MM.1S (cell line): ENCODE results near the gene FAM53A.
A peak's percentile ranks its signal among the peaks of the same experiment; 100 is the strongest.

ENCODE experiments used
- DNase-seq: peaks from one replicate; pipeline ENCODE4 v3.0.0-alpha.2; 2015
- H2AFZ ChIP-seq: fragments of 300-600 bp; sonication (generic); 2 replicates; pipeline ENCODE4 v1.6.0; 2016; ENCODE audit warnings: antibody characterized with exemption, low read length
- H3F3A ChIP-seq: fragments of 300-600 bp; sonication (generic); 2 replicates; pipeline ENCODE4 v1.6.1; 2016; ENCODE audit warnings: mild to moderate bottlenecking, antibody characterized with exemption, low read length, moderate library complexity, mixed read lengths; ENCODE audit not compliant: insufficient read depth
- H3K27ac ChIP-seq: fragments of 300-600 bp; sonication (generic); 2 replicates; pipeline ENCODE4 v1.5.1; 2016; ENCODE audit warnings: mild to moderate bottlenecking, low read length
- H3K27me3 ChIP-seq: fragments of 300-600 bp; sonication (generic); replicated peaks from 2 replicates; pipeline ENCODE4 v1.6.0; 2016; ENCODE audit warnings: low read length; ENCODE audit not compliant: insufficient read depth
- H3K36me3 ChIP-seq: fragments of 300-600 bp; sonication (generic); replicated peaks from 2 replicates; pipeline ENCODE4 v1.6.1; 2016; ENCODE audit warnings: mild to moderate bottlenecking, low read length, mixed read lengths; ENCODE audit not compliant: insufficient read depth
- H3K4me1 ChIP-seq: fragments of 300-600 bp; sonication (generic); 2 replicates; pipeline ENCODE4 v1.6.1; 2016; ENCODE audit warnings: low read length, mixed read lengths
- H3K4me2 ChIP-seq: fragments of 300-600 bp; sonication (generic); 2 replicates; pipeline ENCODE4 v1.6.0; 2016; ENCODE audit warnings: low read depth, low read length
- H3K4me3 ChIP-seq: fragments of 300-600 bp; sonication (generic); 2 replicates; pipeline ENCODE4 v1.5.1; 2016; ENCODE audit warnings: low read length, mixed read lengths
- H3K79me2 ChIP-seq: fragments of 300-600 bp; sonication (generic); 2 replicates; pipeline ENCODE4 v1.6.1; 2016; ENCODE audit warnings: mixed run types, low read length, mixed read lengths
- H3K9ac ChIP-seq: fragments of 300-600 bp; sonication (generic); 2 replicates; pipeline ENCODE4 v1.6.1; 2016; ENCODE audit warnings: low read length, mixed read lengths
- H3K9me2 ChIP-seq: fragments of 300-600 bp; sonication (generic); replicated peaks from 2 replicates; pipeline ENCODE4 v1.6.1; 2016; ENCODE audit warnings: mild to moderate bottlenecking, low read length, mixed read lengths; ENCODE audit not compliant: insufficient read depth
- H3K9me3 ChIP-seq: fragments of 300-600 bp; sonication (generic); replicated peaks from 2 replicates; pipeline ENCODE4 v1.6.1; 2016; ENCODE audit warnings: mild to moderate bottlenecking, low read length, mixed read lengths; ENCODE audit not compliant: insufficient read depth
- H4K20me1 ChIP-seq: fragments of 300-600 bp; sonication (generic); 2 replicates; pipeline ENCODE4 v1.6.1; 2016; ENCODE audit warnings: mild to moderate bottlenecking, low read length, moderate library complexity, mixed read lengths; ENCODE audit not compliant: insufficient read depth
- CTCF ChIP-seq: fragments of 300-600 bp; sonication (generic); IDR thresholded peaks from 2 replicates; pipeline ENCODE4 v1.5.1; 2016; ENCODE audit warnings: antibody characterized with exemption, low read length, mixed read lengths
- EZH2 ChIP-seq: fragments of 300-600 bp; sonication (generic); optimal IDR thresholded peaks from 2 replicates; pipeline ENCODE3; 2017; ENCODE audit warnings: low read depth, mild to moderate bottlenecking, antibody characterized with exemption, low read length, mixed read lengths
- EZH2phosphoT487 ChIP-seq: fragments of 300-600 bp; sonication (generic); IDR thresholded peaks from 2 replicates; pipeline ENCODE4 v1.6.1; 2018; ENCODE audit warnings: antibody characterized with exemption, low read length

FAM53A gene

GRCh38 chr4:1711055-1711570 lies 27.0 kb upstream of the FAM53A start:
- TF ChIP-seq CTCF, result no peak
- no peak for TF ChIP-seq EZH2phosphoT487
- no peak for TF ChIP-seq EZH2
- Histone ChIP-seq H3K9me3 (no peaks in the 10 kb centered on the region), H3K27me3 (no peaks in the 10 kb centered on the region), H3K79me2 (peaks cover 90% of the 10 kb centered on the region), H3K36me3 (peaks cover 2% of the 10 kb centered on the region; the same call in 1 of the 2 replicates), H3K27ac (peak overlapping the region; percentile 100; the same call in 1 of the 2 replicates), H3K9ac (peak overlapping the region; percentile 99), H3F3A (peaks cover 16% of the 10 kb centered on the region), H4K20me1 (peaks cover 39% of the 10 kb centered on the region), H2AFZ (peak overlapping the region; percentile 16; the same call in 1 of the 2 replicates), H3K4me2 (peak overlapping the region; percentile 74), H3K4me3 (peak overlapping the region; percentile 95), H3K9me2 (no peaks in the 10 kb centered on the region), H3K4me1 (peaks cover 13% of the 10 kb centered on the region)
- DNase-seq, result no peak

- no peak overlapping the region for H3K9ac ChIP-seq
- no peak for DNase-seq
- H3K79me2 ChIP-seq, result peaks cover 90% of the 10 kb centered on the region
- peaks cover 14% of the 10 kb centered on the region for H3K36me3 ChIP-seq
- H3K27me3 ChIP-seq, result no peaks in the 10 kb centered on the region
- no peaks in the 10 kb centered on the region for H3K9me3 ChIP-seq
- H3K4me1 ChIP-seq, result peaks cover 9% of the 10 kb centered on the region
- H4K20me1 ChIP-seq, result peaks cover 55% of the 10 kb centered on the region
- H3K9me2 ChIP-seq, result no peaks in the 10 kb centered on the region
- no peak overlapping the region for H2AFZ ChIP-seq
- TF ChIP-seq EZH2phosphoT487 (no peak), CTCF (no peak), EZH2 (no peak)
- no peak overlapping the region for H3K27ac ChIP-seq
- H3K4me2 ChIP-seq, result peak overlapping the region; percentile 21; the same call in 1 of the 2 replicates
- no peak overlapping the region for H3K4me3 ChIP-seq
- peaks cover 13% of the 10 kb centered on the region for H3F3A ChIP-seq
Measured at GRCh38 chr4:1708581-1708980, 24.5 kb upstream of the FAM53A start.

- Histone ChIP-seq H3K9me3 (no peaks in the 10 kb centered on the region), H3K27me3 (no peaks in the 10 kb centered on the region), H3K36me3 (peaks cover 22% of the 10 kb centered on the region), H3K4me3 (no peak overlapping the region), H3F3A (peaks cover 7% of the 10 kb centered on the region), H3K9me2 (no peaks in the 10 kb centered on the region), H3K9ac (no peak overlapping the region), H3K27ac (no peak overlapping the region), H3K79me2 (peaks cover 97% of the 10 kb centered on the region), H2AFZ (no peak overlapping the region), H3K4me2 (no peak overlapping the region), H3K4me1 (peaks cover 9% of the 10 kb centered on the region), H4K20me1 (peaks cover 74% of the 10 kb centered on the region)
- TF ChIP-seq EZH2phosphoT487 (no peak), EZH2 (no peak), CTCF (no peak)
- no peak for DNase-seq
Measured at GRCh38 chr4:1706358-1706757, 22.2 kb upstream of the FAM53A start.
